ENCODE results near the gene CAPZA1. TPM values are rescaled to one million over a fixed set of nuclear protein-coding genes. Genes with fewer than 3 reads are reported as not detected.
A peak's percentile ranks its signal among the peaks of the same experiment; 100 is the strongest.
"Not testable (repeated sequence)": the region's sequence is repeated elsewhere in the genome, so short reads cannot be mapped to it uniquely, and the experiment has no call there.

Gene CAPZA1
- polyA plus RNA-seq, 1 donor, result 151 TPM

- DNase-seq, result no peak
Measured at GRCh38 chr1:112625696-112626095, 6.1 kb downstream of the CAPZA1 start.

- no peak for DNase-seq
Measured at GRCh38 chr1:112626193-112626592, 6.6 kb downstream of the CAPZA1 start.

- DNase-seq, result no peak
Measured at GRCh38 chr1:112626887-112627286, 7.3 kb downstream of the CAPZA1 start.

GRCh38 chr1:112628516-112628915, 8.9 kb downstream of the CAPZA1 start:
- DNase-seq, result no peak

- no peak for DNase-seq
Measured at GRCh38 chr1:112629256-112629655, 9.6 kb downstream of the CAPZA1 start.

GRCh38 chr1:112633628-112634027, 14.0 kb downstream of the CAPZA1 start:
- DNase-seq, result no peak

GRCh38 chr1:112634367-112634766, 14.7 kb downstream of the CAPZA1 start:
- DNase-seq, result no peak

- DNase-seq, result no peak
Measured at GRCh38 chr1:112636056-112636455, 16.4 kb downstream of the CAPZA1 start.

GRCh38 chr1:112636597-112637253, 17.1 kb downstream of the CAPZA1 start:
- no peak for DNase-seq

- no peak for DNase-seq
Measured at GRCh38 chr1:112637254-112638109, 17.9 kb downstream of the CAPZA1 start.

- no peak for DNase-seq
Measured at GRCh38 chr1:112638110-112638428, 18.4 kb downstream of the CAPZA1 start.

GRCh38 chr1:112640437-112640836, 20.8 kb downstream of the CAPZA1 start:
- not testable (repeated sequence) for DNase-seq

GRCh38 chr1:112643080-112643479, 23.4 kb downstream of the CAPZA1 start:
- no peak for DNase-seq

GRCh38 chr1:112646225-112646624, 26.6 kb downstream of the CAPZA1 start:
- DNase-seq, result no peak

- DNase-seq, result no peak
Measured at GRCh38 chr1:112651205-112651604, 31.6 kb downstream of the CAPZA1 start.

GRCh38 chr1:112665857-112666256, 46.2 kb downstream of the CAPZA1 start:
- DNase-seq, result no peak

GRCh38 chr1:112666946-112667345, 47.3 kb downstream of the CAPZA1 start:
- DNase-seq, result no peak

- DNase-seq, result no peak
Measured at GRCh38 chr1:112672009-112672408, 52.4 kb downstream of the CAPZA1 start.

- DNase-seq, result no peak
Measured at GRCh38 chr1:112672842-112673241, 53.2 kb downstream of the CAPZA1 start.

GRCh38 chr1:112673592-112674439, 54.2 kb downstream of the CAPZA1 start:
- DNase-seq, result peak; percentile 33

GRCh38 chr1:112674440-112674985, 54.9 kb downstream of the CAPZA1 start, which contains the start of gene MOV10:
MOV10 (plus strand) TSS chr1:112674659; CDS start chr1:112674913, 254 bp downstream.
- peak; percentile 69 for DNase-seq
